CD4-positive, alpha-beta T cell (primary cell): ENCODE data around the gene ANKLE2. TPM values are rescaled to one million over a fixed set of nuclear protein-coding genes. Genes with fewer than 3 reads are reported as not detected.

ENCODE experiments used
- ATAC-seq: fragments of 200-7000 bp; cut with Tn5 transposase; one replicate; pipeline ENCODE4 v1.10.0; 2022; ENCODE audit warnings: mild to moderate bottlenecking; ENCODE audit not compliant: poor library complexity
- CTCF ChIA-PET: fragments of 350-600 bp; sonication (Branson Sonifier 250); formaldehyde crosslinking; loops from one replicate; lab custom pipeline; 2021; ENCODE audit warnings: antibody characterized with exemption, inconsistent platforms; lab: Charles Lee
- POLR2A ChIA-PET: fragments of 350-600 bp; sonication (Branson Sonifier 250); formaldehyde crosslinking; loops from one replicate; lab custom pipeline; 2021; ENCODE audit warnings: antibody characterized with exemption, inconsistent platforms; lab: Charles Lee
- DNase-seq, 14 experiments: peaks; one replicate each; pipeline ENCODE4 v3.0.0-alpha.2; 2013 to 2020; ENCODE audit warnings: mixed read lengths in 2 of 14
- H3K27ac ChIP-seq, 2 donors: one replicate each; pipeline versions ENCODE4 v1.5.1 to v1.7.0; 2013; ENCODE audit warnings: low read length in 2 of 2, low read depth in 1 of 2, mild to moderate bottlenecking in 1 of 2
- H3K27me3 ChIP-seq, 2 experiments: 1 replicate in 1 of 2; 2 replicates in 1 of 2; pipeline versions ENCODE4 v1.6.1 to v1.7.0; 2013; ENCODE audit warnings: low read length in 2 of 2, control low read depth in 1 of 2, mild to moderate bottlenecking in 1 of 2, moderate library complexity in 1 of 2; ENCODE audit not compliant: insufficient read depth in 2 of 2, control insufficient read depth in 1 of 2
- H3K36me3 ChIP-seq: one replicate; pipeline ENCODE4 v1.6.1; 2013; ENCODE audit warnings: low read length, control low read depth; ENCODE audit not compliant: insufficient read depth
- H3K4me1 ChIP-seq: one replicate; pipeline ENCODE4 v1.6.1; 2013; ENCODE audit warnings: low read length, control low read depth; ENCODE audit not compliant: insufficient read depth
- H3K4me3 ChIP-seq: one replicate; pipeline ENCODE4 v1.5.1; 2013; ENCODE audit warnings: mild to moderate bottlenecking, low read length, moderate library complexity
- H3K9me3 ChIP-seq, 2 experiments: 1 replicate in 1 of 2; 2 replicates in 1 of 2; pipeline versions ENCODE4 v1.6.1 to v1.7.0; 2013; ENCODE audit warnings: low read length in 2 of 2, mild to moderate bottlenecking in 2 of 2, control low read depth in 1 of 2, moderate library complexity in 1 of 2; ENCODE audit not compliant: control insufficient read depth in 1 of 2, insufficient read depth in 1 of 2
- H3K27ac Mint-ChIP-seq: one replicate; pipeline ENCODE4 v1.8.0; 2020; ENCODE audit warnings: mixed read lengths
- H3K27me3 Mint-ChIP-seq: one replicate; pipeline ENCODE4 v1.8.0; 2021; ENCODE audit warnings: mixed read lengths
- H3K36me3 Mint-ChIP-seq: one replicate; pipeline ENCODE4 v1.8.0; 2021; ENCODE audit warnings: low read depth, mixed read lengths
- H3K4me1 Mint-ChIP-seq: one replicate; pipeline ENCODE4 v1.8.0; 2021; ENCODE audit warnings: low read depth, mixed read lengths
- H3K4me3 Mint-ChIP-seq: one replicate; pipeline ENCODE4 v1.8.0; 2020; ENCODE audit warnings: mild to moderate bottlenecking, mixed read lengths
- H3K9me3 Mint-ChIP-seq: one replicate; pipeline ENCODE4 v1.8.0; 2020; ENCODE audit warnings: mixed read lengths
- CTCF ChIP-seq: fragments of 200-600 bp; IDR thresholded peaks from one replicate; pipeline ENCODE4 v1.8.0; 2022; ENCODE audit warnings: antibody characterized with exemption, mild to moderate bottlenecking
- intact Hi-C, 2 experiments: fragments of 100-400 bp; cut with DNase I in 1 of 2; cut with micrococcal nuclease in 1 of 2; formaldehyde crosslinking; loops; one replicate each; pipeline versions ENCODE4 v1.15.1 to v1.9.0; 2023 to 2025; cut with DNase I, micrococcal nuclease
- total RNA-seq, 174 experiments: library from RNA in 2 of 174; stranded (reverse) in 2 of 174; gene quantifications; one replicate each; pipeline ENCODE4 v1.2.3 and lab custom pipeline; 2021 to 2026

The ANKLE2 gene
- total RNA-seq, 2 experiments from 2014 or later, result 61.7 to 65.7 TPM

DNA sequence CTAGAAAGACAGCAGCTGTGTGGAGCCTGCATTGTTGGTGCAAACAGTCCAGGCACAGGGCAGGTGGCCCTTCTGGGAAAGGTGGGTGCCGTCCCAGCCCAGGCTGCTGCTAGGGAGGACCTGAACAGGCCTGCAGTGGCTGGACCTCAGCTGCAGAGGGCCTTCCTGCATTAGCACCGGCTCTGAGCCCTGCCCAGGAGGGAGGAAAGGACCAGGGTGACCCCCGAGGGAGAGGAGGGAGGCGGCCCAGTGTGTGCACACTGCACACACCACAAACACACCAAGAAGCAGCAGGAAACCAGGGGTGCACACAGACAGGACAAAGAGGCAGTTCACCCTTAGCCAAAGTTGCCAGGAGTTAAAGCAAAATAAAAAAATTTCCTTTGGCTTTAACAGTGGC, 59.0 kb downstream of the ANKLE2 start:
- ATAC-seq (no peak), DNase-seq (no peak)
- Mint-ChIP-seq H3K27me3 (no peaks in the 10 kb centered on the region), H3K9me3 (no peaks in the 10 kb centered on the region), H3K27ac (no peak overlapping the region), H3K36me3 (peaks cover 55% of the 10 kb centered on the region), H3K4me1 (no peaks in the 10 kb centered on the region), H3K4me3 (no peak overlapping the region)
- CTCF ChIA-PET, result no interaction called here
- Histone ChIP-seq H3K4me3 (no peak overlapping the region), H3K36me3 (no peaks in the 10 kb centered on the region), H3K27ac (no peak overlapping the region), H3K9me3 (peaks cover 5 to 27% of the 10 kb centered on the region in 2 experiments), H3K4me1 (no peaks in the 10 kb centered on the region), H3K27me3 (no peaks in the 10 kb centered on the region)
- POLR2A ChIA-PET, result no interaction called here
- intact Hi-C loops, result no loop called here
- no peak for TF ChIP-seq CTCF

DNA sequence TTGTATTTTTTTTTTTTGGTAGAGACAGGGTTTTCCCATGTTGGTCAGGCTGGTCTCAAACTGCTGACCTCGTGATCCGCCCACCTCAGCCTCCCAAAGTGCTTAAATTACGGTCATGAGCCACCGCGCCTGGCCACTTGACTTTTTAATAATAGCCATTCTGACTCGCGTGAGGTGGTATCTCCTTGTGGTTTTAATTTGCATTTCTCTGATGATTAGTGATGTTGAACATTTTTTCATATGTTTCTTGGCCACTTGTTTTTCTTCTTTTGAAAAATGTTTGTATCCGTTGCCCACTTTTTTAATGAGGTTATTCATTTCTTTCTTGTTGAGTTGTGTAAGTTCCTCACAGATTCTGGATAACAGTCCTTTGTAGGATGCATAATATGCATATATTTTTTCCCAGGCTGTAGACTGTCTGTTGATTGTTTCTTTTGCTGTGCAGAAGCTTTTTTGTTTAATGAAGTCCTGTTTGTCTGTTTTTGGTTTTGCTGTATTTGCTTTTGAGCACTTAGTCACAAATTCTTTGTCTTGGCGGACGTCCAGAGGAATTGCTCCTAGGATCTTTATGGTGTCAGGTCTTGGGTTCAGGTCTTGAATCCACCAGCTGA, 61.3 kb downstream of the ANKLE2 start:
- Histone ChIP-seq H3K4me1 (no peaks in the 10 kb centered on the region), H3K27me3 (no peaks in the 10 kb centered on the region), H3K27ac (no peak overlapping the region), H3K36me3 (peaks cover 3% of the 10 kb centered on the region), H3K9me3 (peaks cover 0 to 4% of the 10 kb centered on the region in 2 experiments), H3K4me3 (no peak overlapping the region)
- H3K27me3 Mint-ChIP-seq, result no peaks in the 10 kb centered on the region
- ATAC-seq, result no peak
- CTCF ChIA-PET, result no interaction called here
- POLR2A ChIA-PET, result no interaction called here
- no peaks in the 10 kb centered on the region for H3K9me3 Mint-ChIP-seq
- H3K27ac Mint-ChIP-seq, result no peak overlapping the region
- TF ChIP-seq CTCF, result no peak
- H3K4me3 Mint-ChIP-seq, result no peak overlapping the region
- H3K36me3 Mint-ChIP-seq, result peaks cover 54% of the 10 kb centered on the region
- DNase-seq, result no peak
- intact Hi-C loops, result no loop called here
- H3K4me1 Mint-ChIP-seq, result no peaks in the 10 kb centered on the region

- intact Hi-C loops, result no loop called here
- TF ChIP-seq CTCF, result no peak
- H3K27me3 Mint-ChIP-seq, result no peaks in the 10 kb centered on the region
- Histone ChIP-seq H3K4me3 (no peak overlapping the region), H3K36me3 (peaks cover 3% of the 10 kb centered on the region), H3K9me3 (no peaks in the 10 kb centered on the region), H3K4me1 (no peaks in the 10 kb centered on the region), H3K27me3 (no peaks in the 10 kb centered on the region), H3K27ac (no peak overlapping the region)
- ChIA-PET POLR2A (no interaction called here), CTCF (no interaction called here)
- H3K36me3 Mint-ChIP-seq, result peaks cover 34% of the 10 kb centered on the region
- no peak overlapping the region for H3K27ac Mint-ChIP-seq
- ATAC-seq (no peak), DNase-seq (no peak)
- no peak overlapping the region for H3K4me3 Mint-ChIP-seq
- no peaks in the 10 kb centered on the region for H3K4me1 Mint-ChIP-seq
- H3K9me3 Mint-ChIP-seq, result no peaks in the 10 kb centered on the region
Measured at GRCh38 chr12:132698341-132698740, 63.3 kb downstream of the ANKLE2 start.
